GM18858 (cell line): ENCODE data around the gene ASB8.

ENCODE experiments used
- ATAC-seq: cut with Tn5 transposase; IDR thresholded peaks from one replicate; pipeline ENCODE4 v1.9.1; 2021; ENCODE audit not compliant: unreplicated experiment

Gene ASB8

GRCh38 chr12:48106681-48107613 lies 50.4 kb downstream of the ASB8 start:
- no peak for ATAC-seq

- ATAC-seq, result peak; percentile 38
Observed at GRCh38 chr12:48105867-48106680, 51.2 kb downstream of the ASB8 start, which contains the start of gene SENP1. TSS of gene SENP1 (minus strand) at chr12:48106079. CDS start at chr12:48101472, 4,607 bp downstream.

GRCh38 chr12:48105321-48105866 lies 51.9 kb downstream of the ASB8 start:
- ATAC-seq, result peak; percentile 17

- no peak for ATAC-seq
Observed at GRCh38 chr12:48104531-48104930, 52.8 kb downstream of the ASB8 start.
